ENCODE data around the gene DCBLD1. TPM values are rescaled to one million over a fixed set of nuclear protein-coding genes. Genes with fewer than 3 reads are reported as not detected.

Gene DCBLD1
- total and polyA plus RNA-seq, 2 experiments from 2014 or later, result 25.1 to 38.4 TPM

DNA sequence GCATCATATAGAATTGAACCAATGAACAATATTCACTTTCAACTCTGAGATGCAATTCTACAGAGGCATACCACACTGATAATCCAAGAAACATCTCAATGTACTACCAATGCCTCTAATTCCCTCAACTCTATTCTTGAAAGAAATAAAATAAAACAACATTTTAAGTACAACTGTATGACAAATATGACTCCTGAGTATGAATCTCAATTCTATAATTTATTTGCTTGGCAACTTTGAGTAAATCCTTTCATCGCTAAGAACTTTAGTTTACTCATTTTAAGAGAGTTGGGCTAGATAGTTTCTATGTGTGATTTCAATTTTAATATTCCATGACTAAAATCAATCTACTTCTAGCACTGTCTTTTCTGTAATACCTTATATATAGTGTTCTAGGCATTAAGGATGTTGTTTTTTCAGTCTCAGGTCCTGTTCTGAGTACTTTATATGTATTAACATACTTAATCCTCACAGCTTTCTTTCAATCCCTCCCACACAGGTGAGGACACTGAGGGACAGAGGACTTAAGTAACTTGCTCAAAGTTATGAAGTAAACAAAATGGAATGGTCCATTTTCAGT is 86.4 kb downstream of the DCBLD1 start:
- Histone ChIP-seq H3K36me3 (ENCODE audit: low read depth) (peaks cover 90% of the 10 kb centered on the region), H2AFZ (no peak overlapping the region), H3K27me3 (replicated peaks; ENCODE audit: insufficient read depth) (no peaks in the 10 kb centered on the region), H3K79me2 (ENCODE audit: insufficient read depth) (peaks cover 93% of the 10 kb centered on the region), H4K20me1 (ENCODE audit: insufficient read depth) (no peaks in the 10 kb centered on the region), H3K4me3 (no peak overlapping the region), H3K9me2 (ENCODE audit: insufficient read depth) (no peaks in the 10 kb centered on the region), H3K4me2 (ENCODE audit: unreplicated experiment) (no peak overlapping the region), H3K9me3 (ENCODE audit: low read depth) (no peaks in the 10 kb centered on the region), H3K9ac (no peak overlapping the region), H3K27ac (no peak overlapping the region), H3K4me1 (ENCODE audit: insufficient read depth) (no peaks in the 10 kb centered on the region), H3F3A (ENCODE audit: insufficient read depth) (peaks cover 24% of the 10 kb centered on the region; the same call in 1 of the 2 replicates)
- TF ChIP-seq EZH2phosphoT487 (IDR thresholded peaks at IDR 0.05; ENCODE audit: insufficient read depth, low read depth) (no peak), EZH2 (IDR thresholded peaks at IDR 0.05; ENCODE audit: insufficient read depth, poor library complexity, severe bottlenecking) (no peak)
- in situ Hi-C loops (cut with MboI), result no loop called here
- 0% methylated on average over 1 of the region's 1 CpG for WGBS, 2 experiments (ENCODE audit: low coverage in 1 of 2, low lambda C conversion rate in 2 of 2, missing lambda C conversion rate in 2 of 2)
- no peak for DNase-seq

DNA sequence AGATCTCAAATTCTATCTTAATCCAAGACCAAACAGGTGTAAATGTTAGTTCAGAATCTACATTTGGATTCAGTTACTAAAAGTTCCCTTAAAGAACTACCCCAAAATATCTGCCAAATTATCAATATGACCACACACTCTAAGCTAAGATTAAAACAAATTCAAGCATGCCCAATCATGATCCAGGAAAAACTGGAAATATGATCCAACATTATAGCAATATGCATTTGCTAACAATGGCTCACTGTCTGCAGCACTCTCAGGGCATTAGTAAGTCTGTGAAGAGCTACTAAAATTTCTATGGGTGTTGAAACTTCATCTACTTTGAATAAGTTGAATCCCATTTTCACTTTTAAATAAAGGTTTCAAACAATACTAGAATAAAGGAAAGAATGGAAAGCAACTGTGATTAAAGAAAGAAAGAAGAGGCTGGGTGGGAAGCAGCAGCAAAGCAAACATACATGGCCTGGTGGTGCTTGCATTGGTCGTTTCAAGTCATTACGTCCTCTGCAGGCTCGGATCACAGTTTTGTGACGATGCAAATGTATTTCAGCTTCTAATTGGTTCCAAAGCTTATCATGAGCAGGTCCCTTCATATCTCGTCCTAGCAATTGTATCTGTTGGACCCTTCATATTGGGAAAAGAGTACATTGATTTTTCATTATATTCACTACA is 90.7 kb downstream of the DCBLD1 start:
- no peak overlapping the region for H3K27ac ChIP-seq
- no peaks in the 10 kb centered on the region for H3K27me3 ChIP-seq (replicated peaks; ENCODE audit: insufficient read depth)
- H3K9me3 ChIP-seq (ENCODE audit: low read depth), result no peaks in the 10 kb centered on the region
- H3K79me2 ChIP-seq (ENCODE audit: insufficient read depth), result peaks cover 99% of the 10 kb centered on the region
- no peaks in the 10 kb centered on the region for H3K4me1 ChIP-seq (ENCODE audit: insufficient read depth)
- in situ Hi-C loops (cut with MboI), result no loop called here
- TF ChIP-seq EZH2 (IDR thresholded peaks at IDR 0.05; ENCODE audit: insufficient read depth, poor library complexity, severe bottlenecking) (no peak), EZH2phosphoT487 (IDR thresholded peaks at IDR 0.05; ENCODE audit: insufficient read depth, low read depth) (no peak)
- no peak for DNase-seq
- H3F3A ChIP-seq (ENCODE audit: insufficient read depth), result peaks cover 29% of the 10 kb centered on the region
- H3K4me3 ChIP-seq, result no peak overlapping the region
- no peaks in the 10 kb centered on the region for H4K20me1 ChIP-seq (ENCODE audit: insufficient read depth)
- no peaks in the 10 kb centered on the region for H3K9me2 ChIP-seq (ENCODE audit: insufficient read depth)
- peaks cover 91% of the 10 kb centered on the region for H3K36me3 ChIP-seq (ENCODE audit: low read depth)
- no peak overlapping the region for H3K9ac ChIP-seq
- 96 to 99% methylated on average over 5 of the region's 5 CpGs for WGBS, 2 experiments (ENCODE audit: low coverage in 1 of 2, low lambda C conversion rate in 2 of 2, missing lambda C conversion rate in 2 of 2)
- H3K4me2 ChIP-seq (ENCODE audit: unreplicated experiment), result no peak overlapping the region
- no peak overlapping the region for H2AFZ ChIP-seq

DNA sequence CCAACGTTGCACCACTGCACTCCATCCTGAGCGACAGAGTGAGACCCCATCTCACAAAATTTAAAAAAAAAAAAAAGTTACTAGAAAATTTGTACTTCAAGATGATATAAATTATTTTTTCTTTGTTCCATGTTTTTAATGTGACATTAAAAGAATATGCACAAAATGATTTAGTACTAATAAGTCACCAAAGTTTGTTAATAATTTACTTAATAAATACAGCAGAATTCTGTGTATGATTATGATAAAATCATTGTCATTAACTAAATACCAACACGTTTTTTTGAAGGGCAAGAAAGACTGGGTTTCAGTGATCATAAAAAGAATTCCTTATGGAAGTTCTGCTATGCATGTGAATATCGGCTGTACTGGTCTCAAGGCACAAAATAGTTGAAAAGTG is 91.7 kb downstream of the DCBLD1 start:
- peaks cover 100% of the 10 kb centered on the region for H3K79me2 ChIP-seq (ENCODE audit: insufficient read depth)
- H4K20me1 ChIP-seq (ENCODE audit: insufficient read depth), result no peaks in the 10 kb centered on the region
- H2AFZ ChIP-seq, result no peak overlapping the region
- no peak for TF ChIP-seq EZH2phosphoT487 (IDR thresholded peaks at IDR 0.05; ENCODE audit: insufficient read depth, low read depth)
- TF ChIP-seq EZH2 (IDR thresholded peaks at IDR 0.05; ENCODE audit: insufficient read depth, poor library complexity, severe bottlenecking), result no peak
- H3K9ac ChIP-seq, result no peak overlapping the region
- no peak overlapping the region for H3K4me2 ChIP-seq (ENCODE audit: unreplicated experiment)
- H3K4me3 ChIP-seq, result no peak overlapping the region
- in situ Hi-C loops (cut with MboI), result no loop called here
- H3K9me2 ChIP-seq (ENCODE audit: insufficient read depth), result no peaks in the 10 kb centered on the region
- no peak for DNase-seq
- H3K4me1 ChIP-seq (ENCODE audit: insufficient read depth), result no peaks in the 10 kb centered on the region
- no peaks in the 10 kb centered on the region for H3K27me3 ChIP-seq (replicated peaks; ENCODE audit: insufficient read depth)
- no peaks in the 10 kb centered on the region for H3K9me3 ChIP-seq (ENCODE audit: low read depth)
- WGBS, 2 experiments (ENCODE audit: low coverage in 1 of 2, low lambda C conversion rate in 2 of 2, missing lambda C conversion rate in 2 of 2), result 86 to 88% methylated on average over 4 of the region's 4 CpGs
- H3F3A ChIP-seq (ENCODE audit: insufficient read depth), result peaks cover 21% of the 10 kb centered on the region
- H3K36me3 ChIP-seq (ENCODE audit: low read depth), result peaks cover 83% of the 10 kb centered on the region
- no peak overlapping the region for H3K27ac ChIP-seq

DNA sequence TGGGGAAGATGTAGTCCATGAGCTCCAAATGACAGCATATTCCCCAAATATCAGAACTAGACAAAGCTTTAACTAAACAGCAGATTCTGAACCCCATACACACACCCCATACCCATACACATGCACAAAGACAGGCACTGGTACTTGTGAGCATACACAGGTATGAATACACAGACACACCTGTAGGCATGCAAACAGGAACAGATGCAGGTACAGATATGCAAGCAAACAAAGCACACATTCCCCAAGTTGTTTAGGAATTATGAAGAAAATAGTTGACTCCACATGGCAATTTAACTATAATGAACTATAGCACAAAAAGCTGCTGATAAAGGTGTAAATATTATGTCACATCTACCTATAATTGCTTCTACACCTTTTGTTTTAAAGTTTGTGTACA is 103.2 kb downstream of the DCBLD1 start:
- Histone ChIP-seq H2AFZ (no peak overlapping the region), H3K4me2 (ENCODE audit: unreplicated experiment) (no peak overlapping the region), H3K36me3 (ENCODE audit: low read depth) (peaks cover 22% of the 10 kb centered on the region), H3K9ac (no peak overlapping the region), H3K9me2 (ENCODE audit: insufficient read depth) (no peaks in the 10 kb centered on the region), H3K27me3 (replicated peaks; ENCODE audit: insufficient read depth) (no peaks in the 10 kb centered on the region), H3K4me3 (no peak overlapping the region), H3K9me3 (ENCODE audit: low read depth) (no peaks in the 10 kb centered on the region), H3K4me1 (ENCODE audit: insufficient read depth) (no peaks in the 10 kb centered on the region), H3K79me2 (ENCODE audit: insufficient read depth) (peaks cover 100% of the 10 kb centered on the region), H3K27ac (no peak overlapping the region), H4K20me1 (ENCODE audit: insufficient read depth) (peaks cover 13% of the 10 kb centered on the region), H3F3A (ENCODE audit: insufficient read depth) (0 out of 2 replicates have a peak, but pooled peaks cover 17% of the 10 kb centered on the region)
- in situ Hi-C loops (cut with MboI), result no loop called here
- TF ChIP-seq EZH2phosphoT487 (IDR thresholded peaks at IDR 0.05; ENCODE audit: insufficient read depth, low read depth), result no peak
- TF ChIP-seq EZH2 (IDR thresholded peaks at IDR 0.05; ENCODE audit: insufficient read depth, poor library complexity, severe bottlenecking), result no peak
- DNase-seq, result no peak

Measured in GM23248 (cell line).